GM12891 (cell line): ENCODE data around the gene SLC8A2.
A peak's percentile ranks its signal among the peaks of the same experiment; 100 is the strongest.

Experiments used
- DNase-seq: peaks from one replicate; pipeline ENCODE4 v3.0.0; 2011; ENCODE audit warnings: low spot score; ENCODE audit not compliant: insufficient read length
- FAIRE-seq: peaks from 2 replicates; lab custom pipeline; 2011; peaks lifted over from hg19 to GRCh38; lab: Jason Lieb, UNC
- PAX5 ChIP-seq: IDR thresholded peaks from 2 replicates; pipeline ENCODE4 v1.6.1; 2011; ENCODE audit warnings: low read length, moderate library complexity, mild to moderate bottlenecking; ENCODE audit not compliant: insufficient read depth, severe bottlenecking
- POLR2A ChIP-seq: IDR thresholded peaks from 2 replicates; pipeline ENCODE4 v1.6.1; 2011; ENCODE audit warnings: low read depth, low read length, control low read depth
- POLR2AphosphoS5 ChIP-seq: IDR thresholded peaks from 2 replicates; pipeline ENCODE4 v1.6.1; 2011; ENCODE audit warnings: low read depth, low read length, control low read depth
- POU2F2 ChIP-seq: IDR thresholded peaks from 2 replicates; pipeline ENCODE4 v1.6.1; 2011; ENCODE audit warnings: low read depth, mild to moderate bottlenecking, control low read depth, low read length, moderate library complexity
- SPI1 ChIP-seq: IDR thresholded peaks from 2 replicates; pipeline ENCODE4 v1.6.1; 2011; ENCODE audit warnings: low read depth, low read length, control low read depth
- TAF1 ChIP-seq: IDR thresholded peaks from 2 replicates; pipeline ENCODE4 v1.6.1; 2011; ENCODE audit warnings: low read depth, low read length, control low read depth

SLC8A2 gene

GRCh38 chr19:47464675-47465419, 6.8 kb downstream of the SLC8A2 start:
- TF ChIP-seq TAF1 (no peak), POU2F2 (no peak), PAX5 (no peak), POLR2A (no peak)
- DNase-seq (no peak), FAIRE-seq (no peak)

GRCh38 chr19:47461876-47462275, 9.8 kb downstream of the SLC8A2 start:
- FAIRE-seq (no peak), DNase-seq (no peak)
- TF ChIP-seq POLR2A (no peak), POU2F2 (no peak), PAX5 (no peak), TAF1 (no peak), SPI1 (no peak), POLR2AphosphoS5 (no peak)

- DNase-seq (no peak), FAIRE-seq (peak; percentile 56)
- TF ChIP-seq PAX5 (no peak), SPI1 (no peak), POLR2A (no peak), POU2F2 (no peak), TAF1 (no peak), POLR2AphosphoS5 (no peak)
These were observed 12.2 kb downstream of the SLC8A2 start for GRCh38 chr19:47459477-47459876.

- no peak for FAIRE-seq
- no peak for DNase-seq
- no peak for TF ChIP-seq PAX5
- TF ChIP-seq TAF1, result no peak
- TF ChIP-seq POLR2A, result no peak
- TF ChIP-seq POU2F2, result no peak
- TF ChIP-seq POLR2AphosphoS5, result no peak
- no peak for TF ChIP-seq SPI1
These were observed 13.0 kb downstream of the SLC8A2 start for GRCh38 chr19:47458672-47459071.

- no peak for TF ChIP-seq TAF1
- TF ChIP-seq POLR2A, result no peak
- TF ChIP-seq POLR2AphosphoS5, result no peak
- TF ChIP-seq SPI1, result no peak
- TF ChIP-seq PAX5, result no peak
- TF ChIP-seq POU2F2, result no peak
- no peak for FAIRE-seq
- no peak for DNase-seq
These were observed 14.8 kb downstream of the SLC8A2 start for GRCh38 chr19:47456721-47457474.

- FAIRE-seq (no peak), DNase-seq (no peak)
- no peak for TF ChIP-seq POLR2AphosphoS5
- no peak for TF ChIP-seq TAF1
These were observed 21.2 kb downstream of the SLC8A2 start for GRCh38 chr19:47450478-47450877.

GRCh38 chr19:47448360-47448727, 23.3 kb downstream of the SLC8A2 start:
- DNase-seq (no peak), FAIRE-seq (no peak)
- TF ChIP-seq SPI1, result no peak
- TF ChIP-seq TAF1, result no peak
- TF ChIP-seq PAX5, result no peak
- TF ChIP-seq POLR2AphosphoS5, result no peak
- TF ChIP-seq POLR2A, result no peak
- TF ChIP-seq POU2F2, result no peak

- TF ChIP-seq POLR2A, result no peak
- no peak for TF ChIP-seq POLR2AphosphoS5
- TF ChIP-seq PAX5, result no peak
- TF ChIP-seq TAF1, result no peak
- no peak for TF ChIP-seq POU2F2
- TF ChIP-seq SPI1, result no peak
- DNase-seq, result no peak
- no peak for FAIRE-seq
These were observed 24.0 kb downstream of the SLC8A2 start for GRCh38 chr19:47447470-47448359.
